HepG2 (cell line): Measurements from ENCODE around the gene IQCH. TPM values are rescaled to one million over a fixed set of nuclear protein-coding genes. Genes with fewer than 3 reads are reported as not detected.

ENCODE experiments used
- AFF4 ChIP-seq: sonication (generic); formaldehyde crosslinking; IDR thresholded peaks from 2 replicates; pipeline ENCODE4 v1.4.0; 2020; ENCODE audit warnings: missing genetic modification reagents
- ARNTL ChIP-seq: sonication (generic); formaldehyde crosslinking; IDR thresholded peaks from 2 replicates; pipeline ENCODE4 v1.4.0; 2020; ENCODE audit warnings: mild to moderate bottlenecking, missing genetic modification reagents
- ASH2L ChIP-seq: fragments of 300-600, 200-600 bp; sonication (generic); IDR thresholded peaks from 2 replicates; pipeline ENCODE4 v1.7.0; 2017; ENCODE audit warnings: low read depth, mild to moderate bottlenecking, moderate library complexity, mixed read lengths, low read length; ENCODE audit not compliant: insufficient read length
- BATF2 ChIP-seq: sonication (generic); formaldehyde crosslinking; IDR thresholded peaks from 2 replicates; pipeline ENCODE4 v1.8.0; 2022; ENCODE audit warnings: mild to moderate bottlenecking, missing genetic modification reagents, moderate library complexity
- BRCA1 ChIP-seq: sonication (generic); formaldehyde crosslinking; IDR thresholded peaks from 2 replicates; pipeline ENCODE4 v1.4.0; 2020; ENCODE audit warnings: missing genetic modification reagents
- BRD4 ChIP-seq: sonication (generic); formaldehyde crosslinking; IDR thresholded peaks from 2 replicates; pipeline ENCODE4 v1.4.0; 2020; ENCODE audit warnings: missing genetic modification reagents
- CTCF ChIP-seq: sonication (generic); formaldehyde crosslinking; IDR thresholded peaks from 2 replicates; pipeline ENCODE4 v1.5.0; 2020; ENCODE audit warnings: mild to moderate bottlenecking, missing genetic modification reagents, moderate library complexity
- ETV6 ChIP-seq: sonication (generic); formaldehyde crosslinking; conservative IDR thresholded peaks from 2 replicates; pipeline ENCODE4 v1.4.0; 2020; ENCODE audit warnings: missing genetic modification reagents
- GZF1 ChIP-seq: sonication (generic); formaldehyde crosslinking; IDR thresholded peaks from 2 replicates; pipeline ENCODE4 v1.5.1; 2020; ENCODE audit warnings: mild to moderate bottlenecking, missing genetic modification reagents
- KDM5A ChIP-seq: fragments of 200-600 bp; sonication (generic); IDR thresholded peaks from 2 replicates; pipeline ENCODE4 v1.7.0; 2018; ENCODE audit warnings: antibody characterized with exemption, mild to moderate bottlenecking, low read length, borderline replicate concordance
- MTA3 ChIP-seq: sonication (generic); formaldehyde crosslinking; IDR thresholded peaks from 2 replicates; pipeline ENCODE4 v1.4.0; 2020; ENCODE audit warnings: missing genetic modification reagents
- MTF2 ChIP-seq: sonication (generic); formaldehyde crosslinking; IDR thresholded peaks from 2 replicates; pipeline ENCODE4 v1.5.0; 2020; ENCODE audit warnings: missing genetic modification reagents, borderline replicate concordance
- NFIB ChIP-seq: sonication (generic); formaldehyde crosslinking; IDR thresholded peaks from 2 replicates; pipeline ENCODE4 v1.9.0; 2021; ENCODE audit warnings: missing genetic modification reagents, mild to moderate bottlenecking, borderline replicate concordance
- PAF1 ChIP-seq: IDR thresholded peaks from 2 replicates; pipeline ENCODE4 v1.6.1; 2016; ENCODE audit warnings: missing genetic modification reagents, missing compliant biosample characterization
- POLR2A ChIP-seq, 2 experiments: IDR thresholded peaks; 2 replicates each; pipeline ENCODE4 v1.6.1; 2011; ENCODE audit warnings: low read depth in 2 of 2, low read length in 2 of 2, mild to moderate bottlenecking in 1 of 2, moderate library complexity in 1 of 2; ENCODE audit not compliant: insufficient read depth in 1 of 2
- SKIL ChIP-seq: sonication (generic); formaldehyde crosslinking; IDR thresholded peaks from 2 replicates; pipeline ENCODE4 v1.8.0; 2022; ENCODE audit warnings: missing genetic modification reagents, mild to moderate bottlenecking, moderate library complexity, borderline replicate concordance
- U2AF1 ChIP-seq: fragments of 200-400 bp; formaldehyde crosslinking; optimal IDR thresholded peaks from 2 replicates; pipeline ENCODE3; 2017; ENCODE audit warnings: mild to moderate bottlenecking, low read depth, low read length
- YEATS4 ChIP-seq: sonication (generic); formaldehyde crosslinking; IDR thresholded peaks from 2 replicates; pipeline ENCODE4 v1.4.0; 2020; ENCODE audit warnings: missing genetic modification reagents, borderline replicate concordance
- ZKSCAN1 ChIP-seq: fragments of 150-350 bp; IDR thresholded peaks from 2 replicates; pipeline ENCODE4 v1.6.1; 2014; ENCODE audit warnings: low read length
- ZNF670 ChIP-seq: sonication (generic); formaldehyde crosslinking; IDR thresholded peaks from 2 replicates; pipeline ENCODE4 v1.8.0; 2022; ENCODE audit warnings: mild to moderate bottlenecking, missing genetic modification reagents, borderline replicate concordance
- ZNF720 ChIP-seq: sonication (generic); formaldehyde crosslinking; IDR thresholded peaks from 2 replicates; pipeline ENCODE4 v1.4.0; 2020; ENCODE audit warnings: missing genetic modification reagents
- ZNF879 ChIP-seq: sonication (generic); formaldehyde crosslinking; IDR thresholded peaks from 2 replicates; pipeline ENCODE4 v1.8.1; 2023; ENCODE audit warnings: missing genetic modification reagents
- polyA plus RNA-seq, 8 experiments: library from polyadenylated mRNA; depleted of rRNA in 3 of 8; stranded (reverse) in 7 of 8; unstranded in 1 of 8; fragments of >200 nt; fragmentation: Illumina TruSeq in 4 of 8; extraction: Trizol in 4 of 8; gene quantifications; 2 replicates each; pipeline versions ENCODE4 v1.2.1 to v1.2.3, GENCODE V29; 2011 to 2016; ENCODE audit warnings: low read depth in 4 of 8, missing spikeins in 1 of 8, mixed read lengths in 1 of 8; ENCODE audit not compliant: insufficient read depth in 1 of 8
- total RNA-seq, 5 experiments: library from RNA; depleted of rRNA; stranded (reverse); fragments of >200 nt; fragmentation: Illumina TruSeq; extraction: Trizol; gene quantifications; 2 replicates each; pipeline ENCODE4 v1.2.3, GENCODE V29; 2016; ENCODE audit warnings: low read depth in 1 of 5

IQCH gene
- total and polyA plus RNA-seq, 2 of the 13 experiments (the other 11 are each of a cell fraction or from before 2014, with no cell fraction given): 0.16 to 0.55 TPM

- TF ChIP-seq CTCF (CRISPR knock-in tag): no peak
- TF ChIP-seq ZNF879 (CRISPR knock-in tag): no peak
- 0 out of 2 replicates have a peak, but pooled peaks have one; percentile 37 for TF ChIP-seq BRCA1
- no peak for TF ChIP-seq ETV6 (CRISPR knock-in tag)
- no peak for TF ChIP-seq ZKSCAN1
- TF ChIP-seq BATF2: no peak
- TF ChIP-seq ZNF720 (CRISPR knock-in tag): no peak
- peak; percentile 51; the same call in 1 of the 2 replicates for TF ChIP-seq ARNTL (CRISPR knock-in tag)
- TF ChIP-seq BRD4: no peak; the same call in 1 of the 2 replicates
- no peak for TF ChIP-seq AFF4 (CRISPR knock-in tag)
- no peak for TF ChIP-seq U2AF1
- TF ChIP-seq MTA3 (CRISPR knock-in tag): no peak
- no peak for TF ChIP-seq NFIB (CRISPR knock-in tag)
- TF ChIP-seq SKIL (CRISPR knock-in tag): no peak
- TF ChIP-seq YEATS4 (CRISPR knock-in tag): peak; percentile 37; the same call in 1 of the 2 replicates
- no peak; the same call in 1 of the 2 replicates for TF ChIP-seq MTF2
- TF ChIP-seq ASH2L: peak; percentile 76
- TF ChIP-seq GZF1 (CRISPR knock-in tag): no peak
- TF ChIP-seq ZNF670: no peak; the same call in none of the 2 replicates
- TF ChIP-seq POLR2A (IDR thresholded peaks at IDR 0.05; ENCODE audit: insufficient read depth in 1 of 2, low read depth in 2 of 2, low read length in 2 of 2): peak; percentile 74 to 86
- no peak for TF ChIP-seq KDM5A
- TF ChIP-seq PAF1 (CRISPR knock-in tag): no peak
Observed at GRCh38 chr15:67254238-67255175, at the start of gene IQCH, which contains the start of gene AAGAB (continued).
